Common myeloid progenitor, CD34-positive (primary cell): Measurements from ENCODE around the gene KBTBD2.
"Not testable (repeated sequence)": the region's sequence is repeated elsewhere in the genome, so short reads cannot be mapped to it uniquely, and the experiment has no call there.

Experiments used
- CTCF ChIA-PET: fragments of 350-600 bp; sonication (Branson Sonifier 250); formaldehyde crosslinking; loops from one replicate; lab custom pipeline; 2021; ENCODE audit warnings: antibody characterized with exemption; lab: Charles Lee
- POLR2A ChIA-PET: fragments of 350-600 bp; sonication (Branson Sonifier 250); formaldehyde crosslinking; loops from one replicate; lab custom pipeline; 2021; ENCODE audit warnings: antibody characterized with exemption; lab: Charles Lee
- DNase-seq, 3 donors: peaks; one replicate each; pipeline versions ENCODE4 v3.0.0 to v3.0.0-alpha.2; 2013
- H3K27ac ChIP-seq, 2 experiments: 1 replicate in 1 of 2; 2 replicates in 1 of 2; pipeline ENCODE4 v1.7.0; 2013; ENCODE audit warnings: inconsistent platforms in 2 of 2, low read length in 2 of 2, mild to moderate bottlenecking in 2 of 2, low read depth in 1 of 2, moderate library complexity in 1 of 2; ENCODE audit not compliant: severe bottlenecking in 2 of 2, insufficient read depth in 1 of 2, poor library complexity in 1 of 2
- H3K27me3 ChIP-seq, 5 experiments: replicated peaks in 2 of 5; 1 replicate in 3 of 5; 2 replicates in 2 of 5; pipeline versions ENCODE4 v1.6.1 to v1.7.0; 2013; ENCODE audit warnings: low read length in 4 of 5, mild to moderate bottlenecking in 2 of 5, moderate library complexity in 2 of 5, inconsistent platforms in 1 of 5; ENCODE audit not compliant: insufficient read depth in 5 of 5, control insufficient read depth in 4 of 5
- H3K36me3 ChIP-seq, 4 experiments: 1 replicate in 2 of 4; 2 replicates in 2 of 4; pipeline versions ENCODE4 v1.6.1 to v1.7.0; 2013; ENCODE audit warnings: low read length in 3 of 4, control low read depth in 1 of 4, mild to moderate bottlenecking in 1 of 4; ENCODE audit not compliant: control insufficient read depth in 4 of 4, insufficient read depth in 4 of 4
- H3K4me1 ChIP-seq, 4 experiments: 1 replicate in 3 of 4; 2 replicates in 1 of 4; pipeline versions ENCODE4 v1.6.1 to v1.7.1; 2013; ENCODE audit warnings: low read length in 3 of 4, mild to moderate bottlenecking in 3 of 4, control low read depth in 1 of 4, inconsistent platforms in 1 of 4, moderate library complexity in 1 of 4; ENCODE audit not compliant: control insufficient read depth in 4 of 4, insufficient read depth in 4 of 4; ENCODE audit errors: control extremely low read depth in 1 of 4
- H3K4me3 ChIP-seq, 7 experiments: 1 replicate in 4 of 7; 2 replicates in 3 of 7; pipeline versions ENCODE4 v1.5.1 to v1.7.0; 2013; ENCODE audit warnings: mild to moderate bottlenecking in 7 of 7, low read length in 6 of 7, moderate library complexity in 6 of 7, inconsistent platforms in 2 of 7, low read depth in 2 of 7, control low read depth in 1 of 7; ENCODE audit not compliant: insufficient read depth in 4 of 7, control insufficient read depth in 1 of 7; ENCODE audit errors: extremely low read depth in 1 of 7
- H3K9me3 ChIP-seq, 5 experiments: 1 replicate in 4 of 5; 2 replicates in 1 of 5; pipeline versions ENCODE4 v1.6.1 to v1.7.1; 2013; ENCODE audit warnings: low read length in 4 of 5, mild to moderate bottlenecking in 2 of 5, inconsistent platforms in 1 of 5, low read depth in 1 of 5, moderate library complexity in 1 of 5; ENCODE audit not compliant: control insufficient read depth in 4 of 5, insufficient read depth in 2 of 5; ENCODE audit errors: control extremely low read depth in 1 of 5
- WGBS: methylation state at CpG from one replicate; pipeline ENCODE4 v1.1.5; 2013; ENCODE audit not compliant: insufficient coverage; 5-methylcytosine and 5-hydroxymethylcytosine counted together

KBTBD2 gene

GRCh38 chr7:32846630-32847225 is 44.8 kb downstream of the KBTBD2 start:
- ChIA-PET CTCF (interaction anchor here (0.6 to 4.8 kb wide), 38 partner anchors 9 to 1086 kb away, joined by 3 to 51 read pairs (median 4); partner anchors contain the start of genes KBTBD2 and RP9), POLR2A (interaction anchor here (1.1 kb wide), 1 partner anchor 46 kb away, joined by 3 read pairs; no protein-coding TSS in a partner anchor)
- Histone ChIP-seq H3K4me1 (peaks cover 0 to 2% (median 0%) of the 10 kb centered on the region in 4 experiments), H3K27me3 (no peaks in the 10 kb centered on the region), H3K27ac (no peak overlapping the region), H3K36me3 (no peaks in the 10 kb centered on the region), H3K4me3 (peak overlapping the region in 1 of 7 experiments; percentile 37), H3K9me3 (no peaks in the 10 kb centered on the region)
- DNase-seq, result peak; percentile 91 to 94 (median 92)
- WGBS, result 0% methylated on average over 5 of the region's 9 CpGs

GRCh38 chr7:32844748-32845147 is 46.8 kb downstream of the KBTBD2 start:
- CTCF ChIA-PET, result interaction anchor here (1.3 to 4.8 kb wide), 7 partner anchors 10 to 264 kb away, joined by 3 to 51 read pairs (median 8); partner anchors contain the start of gene RP9
- H3K27me3 ChIP-seq, H3K4me3 ChIP-seq, H3K4me1 ChIP-seq, POLR2A ChIA-PET, H3K27ac ChIP-seq, DNase-seq, H3K9me3 ChIP-seq, H3K36me3 ChIP-seq: not testable (repeated sequence)
- WGBS, result 88% methylated on average over 2 of the region's 6 CpGs

- H3K27ac ChIP-seq, H3K9me3 ChIP-seq, POLR2A ChIA-PET, H3K27me3 ChIP-seq, H3K36me3 ChIP-seq, H3K4me3 ChIP-seq, DNase-seq, H3K4me1 ChIP-seq: not testable (repeated sequence)
- no CpG with 5 or more reads among the region's 3 CpGs for WGBS
- CTCF ChIA-PET, result interaction anchor here (4.8 kb wide), 1 partner anchor 98 kb away, joined by 41 read pairs; no protein-coding TSS in a partner anchor
Observed at GRCh38 chr7:32843763-32844162, 47.8 kb downstream of the KBTBD2 start.

GRCh38 chr7:32839846-32840245 is 51.7 kb downstream of the KBTBD2 start:
- POLR2A ChIA-PET, H3K36me3 ChIP-seq, DNase-seq, H3K9me3 ChIP-seq, H3K27me3 ChIP-seq, H3K4me3 ChIP-seq, H3K27ac ChIP-seq, CTCF ChIA-PET, H3K4me1 ChIP-seq: not testable (repeated sequence)
- 95% methylated on average over 4 of the region's 8 CpGs for WGBS

GRCh38 chr7:32828996-32829752 is 62.4 kb downstream of the KBTBD2 start:
- H3K27me3 ChIP-seq, H3K4me1 ChIP-seq, H3K36me3 ChIP-seq, DNase-seq, POLR2A ChIA-PET, H3K27ac ChIP-seq, H3K4me3 ChIP-seq, H3K9me3 ChIP-seq: not testable (repeated sequence)
- CTCF ChIA-PET, result interaction anchor here (2.9 kb wide), 1 partner anchor 16 kb away, joined by 8 read pairs; no protein-coding TSS in a partner anchor
- WGBS, result no CpG with 5 or more reads among the region's 3 CpGs
